HepG2 (cell line): Measurements from ENCODE around the gene TDRD9. TPM values are rescaled to one million over a fixed set of nuclear protein-coding genes. Genes with fewer than 3 reads are reported as not detected.
A peak's percentile ranks its signal among the peaks of the same experiment; 100 is the strongest.

Experiments
- BRCA1 ChIP-seq: sonication (generic); formaldehyde crosslinking; IDR thresholded peaks from 2 replicates; pipeline ENCODE4 v1.4.0; 2020; ENCODE audit warnings: missing genetic modification reagents
- HDAC6 ChIP-seq: fragments of 200-600 bp; sonication (generic); IDR thresholded peaks from 2 replicates; pipeline ENCODE4 v1.7.0; 2017; ENCODE audit warnings: mild to moderate bottlenecking, antibody characterized with exemption, low read length, low read depth
- HNRNPLL ChIP-seq: fragments of 200-400 bp; formaldehyde crosslinking; IDR thresholded peaks from 2 replicates; pipeline ENCODE4 v1.6.1; 2017; ENCODE audit warnings: mild to moderate bottlenecking, low read depth, low read length; ENCODE audit not compliant: poor library complexity, severe bottlenecking
- KDM3A ChIP-seq: IDR thresholded peaks from 2 replicates; pipeline ENCODE4 v1.6.1; 2018; ENCODE audit warnings: low read depth, missing compliant biosample characterization
- KDM5B ChIP-seq: sonication (generic); formaldehyde crosslinking; IDR thresholded peaks from 2 replicates; pipeline ENCODE4 v1.4.0; 2020; ENCODE audit warnings: missing genetic modification reagents, mild to moderate bottlenecking, borderline replicate concordance
- KLF11 ChIP-seq: IDR thresholded peaks from 2 replicates; pipeline ENCODE4 v1.6.1; 2016; ENCODE audit warnings: missing compliant biosample characterization
- NFKBIZ ChIP-seq: IDR thresholded peaks from 2 replicates; pipeline ENCODE4 v1.6.1; 2018; ENCODE audit warnings: missing genetic modification reagents, missing compliant biosample characterization
- SOX6 ChIP-seq, 2 experiments: fragments of 450-650 bp in 1 of 2; sonication (generic) in 1 of 2; formaldehyde crosslinking in 1 of 2; IDR thresholded peaks; 2 replicates each; pipeline versions ENCODE4 v1.4.0 to v1.6.1; 2017 to 2020; ENCODE audit warnings: antibody characterized with exemption in 1 of 2, mild to moderate bottlenecking in 1 of 2, missing genetic modification reagents in 1 of 2
- TERF1 ChIP-seq: sonication (generic); formaldehyde crosslinking; IDR thresholded peaks from 2 replicates; pipeline ENCODE4 v1.8.0; 2022; ENCODE audit warnings: mild to moderate bottlenecking, missing genetic modification reagents, moderate library complexity
- ZBTB4 ChIP-seq: sonication (generic); formaldehyde crosslinking; IDR thresholded peaks from 2 replicates; pipeline ENCODE4 v1.4.0; 2020; ENCODE audit warnings: missing genetic modification reagents, mild to moderate bottlenecking, borderline replicate concordance
- ZHX2 ChIP-seq, 2 experiments: sonication (generic) in 1 of 2; formaldehyde crosslinking in 1 of 2; IDR thresholded peaks; 2 replicates each; pipeline versions ENCODE4 v1.6.1 to v1.9.0; 2014 to 2022; ENCODE audit warnings: antibody characterized with exemption in 1 of 2, borderline replicate concordance in 1 of 2, inconsistent platforms in 1 of 2, low read depth in 1 of 2, missing genetic modification reagents in 1 of 2
- ZNF275 ChIP-seq: sonication (generic); formaldehyde crosslinking; IDR thresholded peaks from 2 replicates; pipeline ENCODE4 v1.8.0; 2022; ENCODE audit warnings: missing genetic modification reagents, mild to moderate bottlenecking, inconsistent platforms, borderline replicate concordance
- ZNF282 ChIP-seq: fragments of 450-650 bp; IDR thresholded peaks from 2 replicates; pipeline ENCODE4 v1.6.1; 2018; ENCODE audit not compliant: partially characterized antibody
- ZNF430 ChIP-seq: sonication (generic); formaldehyde crosslinking; IDR thresholded peaks from 2 replicates; pipeline ENCODE4 v1.9.0; 2021; ENCODE audit warnings: mild to moderate bottlenecking, missing genetic modification reagents
- ZNF501 ChIP-seq: sonication (generic); formaldehyde crosslinking; IDR thresholded peaks from 2 replicates; pipeline ENCODE4 v1.5.1; 2020; ENCODE audit warnings: mild to moderate bottlenecking, moderate library complexity, missing genetic modification reagents
- ZNF547 ChIP-seq: sonication (generic); formaldehyde crosslinking; IDR thresholded peaks from 2 replicates; pipeline ENCODE4 v1.5.1; 2020; ENCODE audit warnings: mild to moderate bottlenecking, missing genetic modification reagents
- polyA plus RNA-seq, 8 experiments: library from polyadenylated mRNA; depleted of rRNA in 3 of 8; stranded (reverse) in 7 of 8; unstranded in 1 of 8; fragments of >200 nt; fragmentation: Illumina TruSeq in 4 of 8; extraction: Trizol in 4 of 8; gene quantifications; 2 replicates each; pipeline versions ENCODE4 v1.2.1 to v1.2.3, GENCODE V29; 2011 to 2016; ENCODE audit warnings: low read depth in 4 of 8, missing spikeins in 1 of 8, mixed read lengths in 1 of 8; ENCODE audit not compliant: insufficient read depth in 1 of 8
- total RNA-seq, 5 experiments: library from RNA; depleted of rRNA; stranded (reverse); fragments of >200 nt; fragmentation: Illumina TruSeq; extraction: Trizol; gene quantifications; 2 replicates each; pipeline ENCODE4 v1.2.3, GENCODE V29; 2016; ENCODE audit warnings: low read depth in 1 of 5

TDRD9 gene
- total and polyA plus RNA-seq, 2 of the 13 experiments (the other 11 are each of a cell fraction or from before 2014, with no cell fraction given), result not detected

GRCh38 chr14:103920981-103921854, 7.0 kb upstream of the TDRD9 start (continued):
- TF ChIP-seq TERF1 (CRISPR knock-in tag), result no peak
- peak; percentile 70; the same call in 1 of the 2 replicates for TF ChIP-seq KDM3A (CRISPR knock-in tag)
- TF ChIP-seq ZBTB4 (CRISPR knock-in tag), result peak; percentile 76
- no peak for TF ChIP-seq KLF11 (CRISPR knock-in tag)
- TF ChIP-seq ZNF501 (CRISPR knock-in tag), result peak; percentile 95
- TF ChIP-seq ZNF430, result peak; percentile 57
- TF ChIP-seq BRCA1, result peak; percentile 74
- peak; percentile 90; the same call in 1 of the 2 replicates for TF ChIP-seq ZNF275
- TF ChIP-seq ZHX2 (IDR thresholded peaks at IDR 0.05; ENCODE audit: low read depth), result peak; percentile 77
- no peak for TF ChIP-seq ZHX2 (CRISPR knock-in tag; IDR thresholded peaks at IDR 0.05; ENCODE audit: borderline replicate concordance)
- TF ChIP-seq NFKBIZ, result no peak
- no peak for TF ChIP-seq ZNF282
- TF ChIP-seq SOX6 (IDR thresholded peaks at IDR 0.05), result no peak
- peak; percentile 67 for TF ChIP-seq SOX6 (CRISPR knock-in tag; IDR thresholded peaks at IDR 0.05)
- TF ChIP-seq ZNF547, result peak; percentile 8; the same call in 1 of the 2 replicates
- peak; percentile 82; the same call in 1 of the 2 replicates for TF ChIP-seq KDM5B (CRISPR knock-in tag)
- TF ChIP-seq HNRNPLL, result peak; percentile 65
- TF ChIP-seq HDAC6, result no peak
